Right lobe of liver (tissue), 6 donors: ENCODE measurements around the gene ACAD10. TPM values are rescaled to one million over a fixed set of nuclear protein-coding genes. Genes with fewer than 3 reads are reported as not detected.

Source experiments
- ATAC-seq, 4 donors: fragments of 200-7000 bp; cut with Tn5 transposase; one replicate each; pipeline ENCODE4 v1.9.1; 2020; ENCODE audit warnings: mild to moderate bottlenecking in 4 of 4, moderate library complexity in 4 of 4
- DNase-seq, 3 donors: peaks; one replicate each; pipeline ENCODE4 v3.0.0-alpha.2; 2020
- H3K27ac ChIP-seq, 3 donors: fragments of 200-600 bp; one replicate each; pipeline ENCODE4 v1.8.0; 2022
- H3K27me3 ChIP-seq, 2 donors: fragments of 200-600 bp; one replicate each; pipeline ENCODE4 v1.8.0; 2022
- H3K36me3 ChIP-seq, 4 donors: fragments of 200-600 bp; sonication (generic) in 1 of 4; one replicate each; pipeline versions ENCODE4 v1.5.1 to v1.8.0; 2017 to 2022; ENCODE audit warnings: control low read depth in 1 of 4
- H3K4me1 ChIP-seq, 4 donors: fragments of 200-600 bp; sonication (generic) in 1 of 4; one replicate each; pipeline versions ENCODE4 v1.5.1 to v1.8.0; 2017 to 2022; ENCODE audit warnings: control low read depth in 1 of 4
- H3K4me3 ChIP-seq, 3 donors: fragments of 200-600 bp; one replicate each; pipeline ENCODE4 v1.8.0; 2022
- H3K9me3 ChIP-seq, 4 donors: fragments of 200-600 bp; sonication (generic) in 1 of 4; one replicate each; pipeline versions ENCODE4 v1.5.1 to v1.8.0; 2017 to 2022; ENCODE audit warnings: control low read depth in 1 of 4
- POLR2A ChIP-seq: fragments of 450-650 bp; IDR thresholded peaks from one replicate; pipeline ENCODE4 v1.6.1; 2017; ENCODE audit warnings: antibody characterized with exemption, mild to moderate bottlenecking
- WGBS: methylation state at CpG from one replicate; pipeline ENCODE4 v1.1.6; 2018; ENCODE audit warnings: low coverage, low lambda C conversion rate; ENCODE audit not compliant: insufficient coverage; ENCODE audit errors: missing lambda C conversion rate; 5-methylcytosine and 5-hydroxymethylcytosine counted together
- intact Hi-C, 2 donors: fragments of 100-400 bp; cut with DNase I; formaldehyde crosslinking; loops; one replicate each; pipeline versions ENCODE4 v1.11.2 to v1.14.1; 2022
- total RNA-seq, 6 experiments: library from RNA; depleted of rRNA in 2 of 6; stranded (reverse); fragments of >200 nt in 2 of 6; fragmentation: NEBNext Ultra II Directional in 3 of 6; extraction: Animal tissue kit (Norgen Biotek cat#: 25700) in 3 of 6; gene quantifications; one replicate each; pipeline versions ENCODE4 v1.1.0 to v1.2.4, GENCODE V29; 2016 to 2023
- TF ChIP-seq, protein P1 (sequence below), 4 donors: fragments of 200-600 bp in 3 of 4; fragments of 450-650 bp in 1 of 4; IDR thresholded peaks; one replicate each; pipeline versions ENCODE4 v1.5.1 to v1.8.0; 2016 to 2022; ENCODE audit warnings: antibody characterized with exemption in 4 of 4, mild to moderate bottlenecking in 2 of 4
- donor health status: DM: no; HTN: yes; CAD: no.
- donor health status: DM: no; HTN: no; CAD: no.
- donor health status: DM: no; HTN: no; CAD: no.
- donor health status: DM: no; HTN: yes; CAD: no.
- donor health status: DM: no; HTN: yes; CAD: no.

The ACAD10 gene
- total RNA-seq, 6 experiments from 2014 or later: 24.7 to 41.7 (median 26.8) TPM

- WGBS: 0% methylated on average over 6 of the region's 16 CpGs
- ATAC-seq (peak; percentile 52 to 68 (median 60)), DNase-seq (peak; percentile 71 to 90 (median 86))
- intact Hi-C loops: no loop called here
- H3K9me3 ChIP-seq: no peaks in the 10 kb centered on the region
- peaks cover 0 to 91% (median 51%) of the 10 kb centered on the region in 4 donors for H3K4me1 ChIP-seq
- no peaks in the 10 kb centered on the region for H3K27me3 ChIP-seq
- peaks cover 0 to 21% (median 4%) of the 10 kb centered on the region in 4 donors for H3K36me3 ChIP-seq
- peak; percentile 35 for TF ChIP-seq POLR2A
- TF ChIP-seq, protein P1, sequence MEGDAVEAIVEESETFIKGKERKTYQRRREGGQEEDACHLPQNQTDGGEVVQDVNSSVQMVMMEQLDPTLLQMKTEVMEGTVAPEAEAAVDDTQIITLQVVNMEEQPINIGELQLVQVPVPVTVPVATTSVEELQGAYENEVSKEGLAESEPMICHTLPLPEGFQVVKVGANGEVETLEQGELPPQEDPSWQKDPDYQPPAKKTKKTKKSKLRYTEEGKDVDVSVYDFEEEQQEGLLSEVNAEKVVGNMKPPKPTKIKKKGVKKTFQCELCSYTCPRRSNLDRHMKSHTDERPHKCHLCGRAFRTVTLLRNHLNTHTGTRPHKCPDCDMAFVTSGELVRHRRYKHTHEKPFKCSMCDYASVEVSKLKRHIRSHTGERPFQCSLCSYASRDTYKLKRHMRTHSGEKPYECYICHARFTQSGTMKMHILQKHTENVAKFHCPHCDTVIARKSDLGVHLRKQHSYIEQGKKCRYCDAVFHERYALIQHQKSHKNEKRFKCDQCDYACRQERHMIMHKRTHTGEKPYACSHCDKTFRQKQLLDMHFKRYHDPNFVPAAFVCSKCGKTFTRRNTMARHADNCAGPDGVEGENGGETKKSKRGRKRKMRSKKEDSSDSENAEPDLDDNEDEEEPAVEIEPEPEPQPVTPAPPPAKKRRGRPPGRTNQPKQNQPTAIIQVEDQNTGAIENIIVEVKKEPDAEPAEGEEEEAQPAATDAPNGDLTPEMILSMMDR (IDR thresholded peaks at IDR 0.05): no peak
- H3K27ac ChIP-seq: peak overlapping the region; percentile 89 to 97 (median 94)
- peak overlapping the region in 1 of 3 donors; percentile 24 for H3K4me3 ChIP-seq
Measured at GRCh38 chr12:111777345-111778045, 91.6 kb downstream of the ACAD10 start.

- Histone ChIP-seq H3K36me3 (peaks cover 0 to 48% (median 18%) of the 10 kb centered on the region in 4 donors), H3K4me3 (no peak overlapping the region), H3K27ac (no peak overlapping the region), H3K9me3 (no peaks in the 10 kb centered on the region), H3K27me3 (no peaks in the 10 kb centered on the region), H3K4me1 (peaks cover 0 to 90% (median 48%) of the 10 kb centered on the region in 4 donors)
- TF ChIP-seq, protein P1 (IDR thresholded peaks at IDR 0.05): no peak
- no peak for TF ChIP-seq POLR2A
- WGBS: no CpG with 5 or more reads among the region's 10 CpGs
- DNase-seq: no peak
- ATAC-seq: no peak
- intact Hi-C loops: no loop called here
Measured at GRCh38 chr12:111780166-111780565, 94.3 kb downstream of the ACAD10 start.

DNA sequence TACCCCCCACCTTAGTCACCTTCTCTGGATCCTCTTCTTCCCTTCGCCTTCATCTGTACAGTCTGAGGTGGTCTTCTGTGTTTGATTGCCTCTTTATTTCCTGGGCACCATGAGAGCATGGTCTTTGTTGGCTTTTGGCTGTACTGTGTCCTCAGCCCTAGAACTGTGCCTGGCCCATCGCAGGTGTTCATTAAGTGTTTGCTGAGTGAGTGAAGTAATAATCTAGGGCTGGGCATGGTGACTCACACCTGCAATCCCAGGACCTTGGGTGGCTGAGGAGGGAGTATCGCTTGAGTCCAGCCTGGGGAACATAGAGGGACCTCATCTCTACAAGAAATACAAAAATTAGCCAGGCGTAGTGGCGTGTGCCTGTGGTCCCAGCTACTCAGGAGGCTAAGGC is 94.8 kb downstream of the ACAD10 start:
- H3K4me1 ChIP-seq: peaks cover 0 to 92% (median 48%) of the 10 kb centered on the region in 4 donors
- no peak overlapping the region for H3K4me3 ChIP-seq
- DNase-seq: no peak
- H3K27ac ChIP-seq: no peak overlapping the region
- no peaks in the 10 kb centered on the region for H3K27me3 ChIP-seq
- 71% methylated on average over 5 of the region's 5 CpGs for WGBS
- H3K36me3 ChIP-seq: peaks cover 0 to 52% (median 20%) of the 10 kb centered on the region in 4 donors
- TF ChIP-seq POLR2A: no peak
- TF ChIP-seq, protein P1 (IDR thresholded peaks at IDR 0.05): no peak
- peak in 1 of 4 donors; percentile 17 for ATAC-seq
- intact Hi-C loops: no loop called here
- no peaks in the 10 kb centered on the region for H3K9me3 ChIP-seq

GRCh38 chr12:111781085-111781658 is 95.3 kb downstream of the ACAD10 start:
- TF ChIP-seq, protein P1 (IDR thresholded peaks at IDR 0.05): no peak
- TF ChIP-seq POLR2A: no peak
- intact Hi-C loops: no loop called here
- DNase-seq (no peak), ATAC-seq (no peak)
- Histone ChIP-seq H3K27ac (no peak overlapping the region), H3K4me3 (no peak overlapping the region), H3K27me3 (no peaks in the 10 kb centered on the region), H3K9me3 (no peaks in the 10 kb centered on the region), H3K4me1 (peaks cover 0 to 92% (median 46%) of the 10 kb centered on the region in 4 donors), H3K36me3 (peaks cover 0 to 54% (median 22%) of the 10 kb centered on the region in 4 donors)
- WGBS: no CpG with 5 or more reads among the region's 2 CpGs
